Liver (tissue), 9 donors: Measurements from ENCODE around the gene APOL6. TPM values are rescaled to one million over a fixed set of nuclear protein-coding genes. Genes with fewer than 3 reads are reported as not detected.

Source experiments
- DNase-seq: peaks from one replicate; pipeline ENCODE4 v3.0.0-alpha.2; 2017; ENCODE audit warnings: low spot score
- H3K27ac ChIP-seq, 2 donors: one replicate each; pipeline ENCODE4 v1.7.0; 2013; ENCODE audit warnings: inconsistent platforms in 2 of 2, low read length in 2 of 2, control low read depth in 1 of 2, low read depth in 1 of 2, mild to moderate bottlenecking in 1 of 2
- H3K27me3 ChIP-seq, 4 donors: one replicate each; pipeline versions ENCODE4 v1.6.1 to v1.7.0; 2013; ENCODE audit warnings: low read length in 3 of 4, inconsistent platforms in 1 of 4, mild to moderate bottlenecking in 1 of 4, moderate library complexity in 1 of 4; ENCODE audit not compliant: control insufficient read depth in 4 of 4, insufficient read depth in 4 of 4
- H3K36me3 ChIP-seq, 4 donors: one replicate each; pipeline versions ENCODE4 v1.6.1 to v1.7.0; 2013; ENCODE audit warnings: low read length in 3 of 4, mild to moderate bottlenecking in 3 of 4, low read depth in 1 of 4, moderate library complexity in 1 of 4; ENCODE audit not compliant: control insufficient read depth in 4 of 4, insufficient read depth in 3 of 4
- H3K4me1 ChIP-seq, 4 donors: one replicate each; pipeline versions ENCODE4 v1.6.1 to v1.7.0; 2013; ENCODE audit warnings: low read length in 3 of 4, mild to moderate bottlenecking in 3 of 4, moderate library complexity in 1 of 4; ENCODE audit not compliant: control insufficient read depth in 4 of 4, insufficient read depth in 4 of 4
- H3K4me3 ChIP-seq, 3 donors: one replicate each; pipeline versions ENCODE4 v1.6.1 to v1.7.0; 2013; ENCODE audit warnings: low read length in 3 of 3, control low read depth in 1 of 3, low read depth in 1 of 3, mild to moderate bottlenecking in 1 of 3
- H3K9ac ChIP-seq, 2 donors: one replicate each; pipeline ENCODE4 v1.7.0; 2013; ENCODE audit warnings: low read length in 2 of 2, mild to moderate bottlenecking in 2 of 2, moderate library complexity in 2 of 2, control low read depth in 1 of 2, low read depth in 1 of 2
- H3K9me3 ChIP-seq, 4 donors: one replicate each; pipeline versions ENCODE4 v1.6.1 to v1.7.0; 2013; ENCODE audit warnings: low read length in 3 of 4; ENCODE audit not compliant: control insufficient read depth in 4 of 4
- EGR1 ChIP-seq, 2 donors: IDR thresholded peaks; 2 replicates each; pipeline ENCODE4 v1.6.1; 2016 to 2018; ENCODE audit warnings: antibody characterized with exemption in 2 of 2, low read depth in 2 of 2
- FOXA1 ChIP-seq: IDR thresholded peaks from 2 replicates; pipeline ENCODE4 v1.6.1; 2016; ENCODE audit warnings: antibody characterized with exemption
- GABPA ChIP-seq, 2 donors: IDR thresholded peaks in 1 of 2; conservative IDR thresholded peaks in 1 of 2; 2 replicates each; pipeline ENCODE4 v1.6.1; 2016; ENCODE audit warnings: antibody characterized with exemption in 2 of 2, mild to moderate bottlenecking in 1 of 2, moderate library complexity in 1 of 2
- HNF4A ChIP-seq, 2 donors: conservative IDR thresholded peaks; 2 replicates each; pipeline ENCODE4 v1.6.1; 2016; ENCODE audit warnings: antibody characterized with exemption in 2 of 2, mild to moderate bottlenecking in 2 of 2
- HNF4G ChIP-seq: IDR thresholded peaks from 2 replicates; pipeline ENCODE4 v1.6.1; 2016; ENCODE audit warnings: antibody characterized with exemption
- JUND ChIP-seq, 2 donors: IDR thresholded peaks; 2 replicates each; pipeline ENCODE4 v1.6.1; 2016; ENCODE audit warnings: antibody characterized with exemption in 2 of 2
- NR2F2 ChIP-seq: IDR thresholded peaks from 2 replicates; pipeline ENCODE4 v1.6.1; 2016; ENCODE audit warnings: antibody characterized with exemption
- RAD21 ChIP-seq, 2 donors: IDR thresholded peaks; 2 replicates each; pipeline ENCODE4 v1.6.1; 2016; ENCODE audit warnings: antibody characterized with exemption in 2 of 2, mild to moderate bottlenecking in 2 of 2
- SP1 ChIP-seq: IDR thresholded peaks from 2 replicates; pipeline ENCODE4 v1.6.1; 2018; ENCODE audit warnings: antibody characterized with exemption, mild to moderate bottlenecking
- TAF1 ChIP-seq: conservative IDR thresholded peaks from 2 replicates; pipeline ENCODE4 v1.6.1; 2016; ENCODE audit warnings: antibody characterized with exemption, mild to moderate bottlenecking
- YY1 ChIP-seq: IDR thresholded peaks from 2 replicates; pipeline ENCODE4 v1.6.1; 2016; ENCODE audit warnings: antibody characterized with exemption, mild to moderate bottlenecking
- WGBS: extraction: QIAGEN DNeasy Blood & Tissue Kit; methylation state at CpG from one replicate; pipeline ENCODE4 v1.1.7; 2013; 5-methylcytosine and 5-hydroxymethylcytosine counted together
- polyA plus RNA-seq, 2 donors: library from polyadenylated mRNA; stranded (reverse) in 1 of 2; unstranded in 1 of 2; fragments of 200-250 nt in 1 of 2; fragments of >200 nt in 1 of 2; fragmentation: Nextera tagmentation in 1 of 2; extraction: Ambion mirVana in 1 of 2; gene quantifications; one replicate each; pipeline versions ENCODE4 v1.2.1 to v1.2.3, GENCODE V29; 2013 to 2015
- total RNA-seq, 2 donors: library from RNA; depleted of rRNA; stranded (reverse); fragments of >200 nt; gene quantifications; one replicate each; pipeline ENCODE4 v1.2.3, GENCODE V29; 2014
- TF ChIP-seq, protein P1 (sequence below): IDR thresholded peaks from 2 replicates; pipeline ENCODE4 v1.6.1; 2016; ENCODE audit warnings: antibody characterized with exemption
- TF ChIP-seq, protein P2 (sequence below): IDR thresholded peaks from 2 replicates; pipeline ENCODE4 v1.6.1; 2016; ENCODE audit warnings: antibody characterized with exemption
- TF ChIP-seq, protein P3 (sequence below): IDR thresholded peaks from 2 replicates; pipeline ENCODE4 v1.6.1; 2016; ENCODE audit warnings: antibody characterized with exemption, mild to moderate bottlenecking
- TF ChIP-seq, protein P4 (sequence below): IDR thresholded peaks from 2 replicates; pipeline ENCODE4 v1.6.1; 2016; ENCODE audit warnings: antibody characterized with exemption
- TF ChIP-seq, protein P5 (sequence below): fragments of 150-350 bp; IDR thresholded peaks from 2 replicates; pipeline ENCODE4 v1.5.1; 2017; ENCODE audit warnings: improper control_type of control experiment, low read depth, low read length; ENCODE audit not compliant: missing input control
- donor health status: healthy.
- donor health status: healthy.
- donor health status: healthy.
- donor health status: healthy.
- donor health status: healthy.

APOL6 gene
- total and polyA plus RNA-seq, 4 donors = 10.3 to 80.1 (median 17.3) TPM

DNA sequence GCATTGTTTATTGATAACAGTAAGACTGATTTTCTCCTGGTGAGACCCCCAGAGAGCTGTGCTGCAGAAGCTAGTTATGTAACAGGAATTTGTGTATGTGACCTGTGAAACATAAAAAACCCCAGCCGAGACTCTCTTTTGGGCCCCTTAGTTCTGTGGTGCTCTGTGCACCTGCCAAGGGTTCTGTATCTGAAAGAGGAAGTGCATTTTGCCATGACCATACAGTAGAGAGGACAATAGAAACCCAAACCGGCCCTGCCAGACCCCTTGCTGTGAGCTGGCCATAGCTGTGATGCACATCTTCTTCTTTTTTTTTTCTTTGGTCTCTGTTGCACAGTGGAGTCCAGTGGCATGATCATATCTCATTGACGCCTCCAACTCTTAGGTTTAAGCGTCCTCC is 38.1 kb downstream of the APOL6 start:
- H3K36me3 ChIP-seq = no peaks in the 10 kb centered on the region
- no peak overlapping the region for H3K27ac ChIP-seq
- no peak overlapping the region for H3K4me3 ChIP-seq
- H3K9me3 ChIP-seq = peaks cover 0 to 3% (median 2%) of the 10 kb centered on the region in 4 donors
- no peak for DNase-seq
- H3K4me1 ChIP-seq = no peaks in the 10 kb centered on the region
- no peak for TF ChIP-seq JUND (IDR thresholded peaks at IDR 0.05)
- no peak for TF ChIP-seq NR2F2
- TF ChIP-seq, protein P1, sequence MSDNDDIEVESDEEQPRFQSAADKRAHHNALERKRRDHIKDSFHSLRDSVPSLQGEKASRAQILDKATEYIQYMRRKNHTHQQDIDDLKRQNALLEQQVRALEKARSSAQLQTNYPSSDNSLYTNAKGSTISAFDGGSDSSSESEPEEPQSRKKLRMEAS = no peak
- TF ChIP-seq FOXA1 = no peak
- no peaks in the 10 kb centered on the region for H3K27me3 ChIP-seq
- WGBS = 91% methylated on average over 4 of the region's 4 CpGs
- H3K9ac ChIP-seq = no peak overlapping the region

DNA sequence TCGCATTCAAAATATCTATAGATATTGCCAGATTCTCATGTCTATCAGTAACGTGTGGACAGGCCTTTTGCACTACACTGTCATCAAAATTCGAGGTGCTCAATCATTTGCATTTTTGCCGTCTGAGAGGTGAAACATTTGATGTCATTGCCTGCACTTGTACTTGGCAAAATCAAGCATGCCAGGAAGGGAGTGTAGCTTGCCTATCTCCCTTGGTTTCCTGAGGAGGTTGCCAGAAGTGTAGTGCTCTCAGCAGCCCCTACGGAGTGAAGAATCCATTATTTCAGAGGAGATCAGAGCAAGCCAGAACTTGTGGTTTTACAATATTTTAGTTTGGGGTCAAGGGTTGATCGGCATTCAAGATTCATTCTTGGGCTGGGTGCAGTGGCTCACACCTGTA is 39.2 kb downstream of the APOL6 start:
- WGBS = 87% methylated on average over 6 of the region's 6 CpGs

More for the DNA sequence above, 39.2 kb downstream of the APOL6 start:
- DNase-seq = no peak
- H3K27ac ChIP-seq = no peak overlapping the region
- no peaks in the 10 kb centered on the region for H3K9me3 ChIP-seq
- no peaks in the 10 kb centered on the region for H3K27me3 ChIP-seq
- no peak for TF ChIP-seq HNF4A (conservative IDR thresholded peaks at IDR 0.05)
- TF ChIP-seq, protein P2, sequence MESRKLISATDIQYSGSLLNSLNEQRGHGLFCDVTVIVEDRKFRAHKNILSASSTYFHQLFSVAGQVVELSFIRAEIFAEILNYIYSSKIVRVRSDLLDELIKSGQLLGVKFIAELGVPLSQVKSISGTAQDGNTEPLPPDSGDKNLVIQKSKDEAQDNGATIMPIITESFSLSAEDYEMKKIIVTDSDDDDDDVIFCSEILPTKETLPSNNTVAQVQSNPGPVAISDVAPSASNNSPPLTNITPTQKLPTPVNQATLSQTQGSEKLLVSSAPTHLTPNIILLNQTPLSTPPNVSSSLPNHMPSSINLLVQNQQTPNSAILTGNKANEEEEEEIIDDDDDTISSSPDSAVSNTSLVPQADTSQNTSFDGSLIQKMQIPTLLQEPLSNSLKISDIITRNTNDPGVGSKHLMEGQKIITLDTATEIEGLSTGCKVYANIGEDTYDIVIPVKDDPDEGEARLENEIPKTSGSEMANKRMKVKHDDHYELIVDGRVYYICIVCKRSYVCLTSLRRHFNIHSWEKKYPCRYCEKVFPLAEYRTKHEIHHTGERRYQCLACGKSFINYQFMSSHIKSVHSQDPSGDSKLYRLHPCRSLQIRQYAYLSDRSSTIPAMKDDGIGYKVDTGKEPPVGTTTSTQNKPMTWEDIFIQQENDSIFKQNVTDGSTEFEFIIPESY = no peak
- TF ChIP-seq TAF1 = no peak
- TF ChIP-seq FOXA1 = no peak
- TF ChIP-seq, protein P3, sequence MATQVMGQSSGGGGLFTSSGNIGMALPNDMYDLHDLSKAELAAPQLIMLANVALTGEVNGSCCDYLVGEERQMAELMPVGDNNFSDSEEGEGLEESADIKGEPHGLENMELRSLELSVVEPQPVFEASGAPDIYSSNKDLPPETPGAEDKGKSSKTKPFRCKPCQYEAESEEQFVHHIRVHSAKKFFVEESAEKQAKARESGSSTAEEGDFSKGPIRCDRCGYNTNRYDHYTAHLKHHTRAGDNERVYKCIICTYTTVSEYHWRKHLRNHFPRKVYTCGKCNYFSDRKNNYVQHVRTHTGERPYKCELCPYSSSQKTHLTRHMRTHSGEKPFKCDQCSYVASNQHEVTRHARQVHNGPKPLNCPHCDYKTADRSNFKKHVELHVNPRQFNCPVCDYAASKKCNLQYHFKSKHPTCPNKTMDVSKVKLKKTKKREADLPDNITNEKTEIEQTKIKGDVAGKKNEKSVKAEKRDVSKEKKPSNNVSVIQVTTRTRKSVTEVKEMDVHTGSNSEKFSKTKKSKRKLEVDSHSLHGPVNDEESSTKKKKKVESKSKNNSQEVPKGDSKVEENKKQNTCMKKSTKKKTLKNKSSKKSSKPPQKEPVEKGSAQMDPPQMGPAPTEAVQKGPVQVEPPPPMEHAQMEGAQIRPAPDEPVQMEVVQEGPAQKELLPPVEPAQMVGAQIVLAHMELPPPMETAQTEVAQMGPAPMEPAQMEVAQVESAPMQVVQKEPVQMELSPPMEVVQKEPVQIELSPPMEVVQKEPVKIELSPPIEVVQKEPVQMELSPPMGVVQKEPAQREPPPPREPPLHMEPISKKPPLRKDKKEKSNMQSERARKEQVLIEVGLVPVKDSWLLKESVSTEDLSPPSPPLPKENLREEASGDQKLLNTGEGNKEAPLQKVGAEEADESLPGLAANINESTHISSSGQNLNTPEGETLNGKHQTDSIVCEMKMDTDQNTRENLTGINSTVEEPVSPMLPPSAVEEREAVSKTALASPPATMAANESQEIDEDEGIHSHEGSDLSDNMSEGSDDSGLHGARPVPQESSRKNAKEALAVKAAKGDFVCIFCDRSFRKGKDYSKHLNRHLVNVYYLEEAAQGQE = no peak
- TF ChIP-seq YY1 = no peak
- TF ChIP-seq, protein P4, sequence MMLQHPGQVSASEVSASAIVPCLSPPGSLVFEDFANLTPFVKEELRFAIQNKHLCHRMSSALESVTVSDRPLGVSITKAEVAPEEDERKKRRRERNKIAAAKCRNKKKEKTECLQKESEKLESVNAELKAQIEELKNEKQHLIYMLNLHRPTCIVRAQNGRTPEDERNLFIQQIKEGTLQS = no peak
- TF ChIP-seq GABPA (IDR thresholded peaks at IDR 0.05 in 1 of 2, conservative IDR thresholded peaks at IDR 0.05 in 1 of 2) = no peak
- no peak for TF ChIP-seq RAD21 (IDR thresholded peaks at IDR 0.05)
- TF ChIP-seq JUND (IDR thresholded peaks at IDR 0.05) = no peak
- no peak for TF ChIP-seq EGR1 (IDR thresholded peaks at IDR 0.05; ENCODE audit: low read depth in 2 of 2)
- TF ChIP-seq, protein P5, sequence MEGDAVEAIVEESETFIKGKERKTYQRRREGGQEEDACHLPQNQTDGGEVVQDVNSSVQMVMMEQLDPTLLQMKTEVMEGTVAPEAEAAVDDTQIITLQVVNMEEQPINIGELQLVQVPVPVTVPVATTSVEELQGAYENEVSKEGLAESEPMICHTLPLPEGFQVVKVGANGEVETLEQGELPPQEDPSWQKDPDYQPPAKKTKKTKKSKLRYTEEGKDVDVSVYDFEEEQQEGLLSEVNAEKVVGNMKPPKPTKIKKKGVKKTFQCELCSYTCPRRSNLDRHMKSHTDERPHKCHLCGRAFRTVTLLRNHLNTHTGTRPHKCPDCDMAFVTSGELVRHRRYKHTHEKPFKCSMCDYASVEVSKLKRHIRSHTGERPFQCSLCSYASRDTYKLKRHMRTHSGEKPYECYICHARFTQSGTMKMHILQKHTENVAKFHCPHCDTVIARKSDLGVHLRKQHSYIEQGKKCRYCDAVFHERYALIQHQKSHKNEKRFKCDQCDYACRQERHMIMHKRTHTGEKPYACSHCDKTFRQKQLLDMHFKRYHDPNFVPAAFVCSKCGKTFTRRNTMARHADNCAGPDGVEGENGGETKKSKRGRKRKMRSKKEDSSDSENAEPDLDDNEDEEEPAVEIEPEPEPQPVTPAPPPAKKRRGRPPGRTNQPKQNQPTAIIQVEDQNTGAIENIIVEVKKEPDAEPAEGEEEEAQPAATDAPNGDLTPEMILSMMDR = no peak
- TF ChIP-seq, protein P1 = no peak
- TF ChIP-seq HNF4G = no peak
- TF ChIP-seq NR2F2 = no peak
- no peak for TF ChIP-seq SP1
- no peak overlapping the region for H3K4me3 ChIP-seq
- H3K36me3 ChIP-seq = no peaks in the 10 kb centered on the region
- no peaks in the 10 kb centered on the region for H3K4me1 ChIP-seq
- H3K9ac ChIP-seq = no peak overlapping the region
